ENCODE results near the gene XYLT1.

DNA sequence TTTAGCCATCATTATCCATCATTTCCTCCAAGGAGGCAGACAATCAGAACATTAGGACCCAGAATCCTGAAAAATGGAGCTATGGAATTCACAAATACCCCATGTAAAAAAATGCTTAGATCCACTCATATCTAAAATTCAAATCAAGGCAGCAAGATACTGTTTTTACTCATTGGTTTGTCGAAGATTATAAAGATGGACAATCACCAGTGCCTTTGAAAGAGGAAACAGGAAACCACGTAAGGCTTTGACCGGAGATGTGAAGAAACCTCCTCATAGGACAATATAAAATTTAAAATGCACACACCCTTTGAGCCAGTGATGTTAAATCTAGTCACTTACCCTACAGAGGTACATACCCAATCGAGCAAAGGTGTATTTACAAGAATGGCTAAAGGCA lies 130.0 kb downstream of the XYLT1 start:
- TF ChIP-seq CTCF (IDR thresholded peaks at IDR 0.05) = no peak
- no peak for TF ChIP-seq POLR2AphosphoS5 (IDR thresholded peaks at IDR 0.05; ENCODE audit: low read depth, low read length)
- no peak for TF ChIP-seq CHD2 (IDR thresholded peaks at IDR 0.05; ENCODE audit: low read length, partially characterized antibody)
- TF ChIP-seq TCF12 (IDR thresholded peaks at IDR 0.05) = peak; percentile 42
- no peak for TF ChIP-seq YY1 (IDR thresholded peaks at IDR 0.05; ENCODE audit: low read depth)
- TF ChIP-seq JUND (IDR thresholded peaks at IDR 0.05) = no peak
- TF ChIP-seq, protein P1, sequence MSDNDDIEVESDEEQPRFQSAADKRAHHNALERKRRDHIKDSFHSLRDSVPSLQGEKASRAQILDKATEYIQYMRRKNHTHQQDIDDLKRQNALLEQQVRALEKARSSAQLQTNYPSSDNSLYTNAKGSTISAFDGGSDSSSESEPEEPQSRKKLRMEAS (IDR thresholded peaks at IDR 0.05; ENCODE audit: low read depth) = no peak
- TF ChIP-seq, protein P2, sequence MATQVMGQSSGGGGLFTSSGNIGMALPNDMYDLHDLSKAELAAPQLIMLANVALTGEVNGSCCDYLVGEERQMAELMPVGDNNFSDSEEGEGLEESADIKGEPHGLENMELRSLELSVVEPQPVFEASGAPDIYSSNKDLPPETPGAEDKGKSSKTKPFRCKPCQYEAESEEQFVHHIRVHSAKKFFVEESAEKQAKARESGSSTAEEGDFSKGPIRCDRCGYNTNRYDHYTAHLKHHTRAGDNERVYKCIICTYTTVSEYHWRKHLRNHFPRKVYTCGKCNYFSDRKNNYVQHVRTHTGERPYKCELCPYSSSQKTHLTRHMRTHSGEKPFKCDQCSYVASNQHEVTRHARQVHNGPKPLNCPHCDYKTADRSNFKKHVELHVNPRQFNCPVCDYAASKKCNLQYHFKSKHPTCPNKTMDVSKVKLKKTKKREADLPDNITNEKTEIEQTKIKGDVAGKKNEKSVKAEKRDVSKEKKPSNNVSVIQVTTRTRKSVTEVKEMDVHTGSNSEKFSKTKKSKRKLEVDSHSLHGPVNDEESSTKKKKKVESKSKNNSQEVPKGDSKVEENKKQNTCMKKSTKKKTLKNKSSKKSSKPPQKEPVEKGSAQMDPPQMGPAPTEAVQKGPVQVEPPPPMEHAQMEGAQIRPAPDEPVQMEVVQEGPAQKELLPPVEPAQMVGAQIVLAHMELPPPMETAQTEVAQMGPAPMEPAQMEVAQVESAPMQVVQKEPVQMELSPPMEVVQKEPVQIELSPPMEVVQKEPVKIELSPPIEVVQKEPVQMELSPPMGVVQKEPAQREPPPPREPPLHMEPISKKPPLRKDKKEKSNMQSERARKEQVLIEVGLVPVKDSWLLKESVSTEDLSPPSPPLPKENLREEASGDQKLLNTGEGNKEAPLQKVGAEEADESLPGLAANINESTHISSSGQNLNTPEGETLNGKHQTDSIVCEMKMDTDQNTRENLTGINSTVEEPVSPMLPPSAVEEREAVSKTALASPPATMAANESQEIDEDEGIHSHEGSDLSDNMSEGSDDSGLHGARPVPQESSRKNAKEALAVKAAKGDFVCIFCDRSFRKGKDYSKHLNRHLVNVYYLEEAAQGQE (IDR thresholded peaks at IDR 0.05; ENCODE audit: low read depth, low read length) = no peak
- no peak for TF ChIP-seq EZH2phosphoT487 (IDR thresholded peaks at IDR 0.05; ENCODE audit: borderline replicate concordance, low read depth)

Data from SK-N-SH (cell line).